Stimulated activated CD8-positive, alpha-beta memory T cell treated with anti-CD3 and anti-CD28 coated beads, Interleukin-2, amount 100 ng/mL, for 48 hours (primary cell): ENCODE results near the gene MYRFL.

Experiments
- DNase-seq, 2 donors: peaks; one replicate each; pipeline ENCODE4 v3.0.0-alpha.2; 2020; ENCODE audit warnings: low read depth in 2 of 2

MYRFL gene

GRCh38 chr12:69932676-69933552, 107.9 kb downstream of the MYRFL start:
- DNase-seq, result no peak

GRCh38 chr12:69934011-69934410, 109.0 kb downstream of the MYRFL start:
- DNase-seq, result no peak

GRCh38 chr12:69935651-69936100, 110.6 kb downstream of the MYRFL start:
- no peak for DNase-seq

GRCh38 chr12:69936214-69936731, 111.2 kb downstream of the MYRFL start:
- DNase-seq, result no peak

- DNase-seq, result no peak
Measured at GRCh38 chr12:69936766-69937165, 111.7 kb downstream of the MYRFL start.

GRCh38 chr12:69947123-69947522, 122.1 kb downstream of the MYRFL start:
- no peak for DNase-seq

- no peak for DNase-seq
Measured at GRCh38 chr12:69947897-69948296, 122.9 kb downstream of the MYRFL start.

GRCh38 chr12:69948851-69949250, 123.8 kb downstream of the MYRFL start:
- DNase-seq, result no peak

GRCh38 chr12:69949311-69950002, 124.4 kb downstream of the MYRFL start:
- no peak for DNase-seq

GRCh38 chr12:69951108-69951507, 126.1 kb downstream of the MYRFL start:
- no peak for DNase-seq

GRCh38 chr12:69952890-69953289, 127.9 kb downstream of the MYRFL start:
- no peak for DNase-seq

- no peak for DNase-seq
Measured at GRCh38 chr12:69961246-69961645, 136.2 kb downstream of the MYRFL start.

GRCh38 chr12:69966409-69966808, 141.4 kb downstream of the MYRFL start:
- DNase-seq, result no peak

- DNase-seq, result no peak
Measured at GRCh38 chr12:69966839-69967238, 141.8 kb downstream of the MYRFL start.

- no peak for DNase-seq
Measured at GRCh38 chr12:69969011-69969410, 144.0 kb downstream of the MYRFL start.

- no peak for DNase-seq
Measured at GRCh38 chr12:69972136-69972535, 147.1 kb downstream of the MYRFL start.

GRCh38 chr12:69978020-69978419, 153.0 kb downstream of the MYRFL start:
- no peak for DNase-seq

GRCh38 chr12:69981881-69982475, 157.0 kb downstream of the MYRFL start:
- DNase-seq, result no peak

GRCh38 chr12:69984241-69984640, 159.2 kb downstream of the MYRFL start:
- DNase-seq, result no peak

GRCh38 chr12:69985656-69986055, 160.6 kb downstream of the MYRFL start:
- peak in 1 of 2 donors; percentile 3 for DNase-seq

- DNase-seq, result no peak
Measured at GRCh38 chr12:69986114-69986513, 161.1 kb downstream of the MYRFL start.

GRCh38 chr12:69987579-69988091, 162.6 kb downstream of the MYRFL start:
- DNase-seq, result no peak
